Stimulated activated CD4-positive, alpha-beta T cell treated with anti-CD3 and anti-CD28 coated beads, Interleukin-1b, Interleukin-23, amount 100 ng/mL, for 4 hours (primary cell): Measurements from ENCODE around the gene RALGAPA1.
"Not testable (repeated sequence)": the region's sequence is repeated elsewhere in the genome, so short reads cannot be mapped to it uniquely, and the experiment has no call there.

ENCODE experiments used
- DNase-seq, 2 donors: peaks; one replicate each; pipeline ENCODE4 v3.0.0-alpha.2; 2020; ENCODE audit warnings: low read depth in 2 of 2

Gene RALGAPA1

DNA sequence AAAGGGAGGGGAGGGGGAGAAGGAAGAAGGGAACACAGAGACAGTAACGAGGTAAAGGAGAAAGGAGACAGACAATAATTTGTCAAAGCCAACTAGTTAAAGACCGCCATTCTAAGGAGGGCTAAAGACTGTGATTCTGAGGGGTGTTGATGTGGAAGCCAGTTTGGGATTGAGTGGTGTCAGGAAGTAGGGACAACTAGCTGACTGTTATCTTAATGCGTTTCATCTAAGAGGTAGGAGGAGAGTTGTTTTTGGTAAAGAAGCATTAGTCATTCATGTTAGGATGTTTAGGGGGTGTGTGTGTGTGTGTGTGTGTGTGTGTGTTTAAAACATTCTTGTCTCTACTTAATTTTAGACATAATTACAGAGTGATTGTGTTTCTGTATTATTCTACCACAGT, 180.1 kb downstream of the RALGAPA1 start:
- no peak for DNase-seq

DNA sequence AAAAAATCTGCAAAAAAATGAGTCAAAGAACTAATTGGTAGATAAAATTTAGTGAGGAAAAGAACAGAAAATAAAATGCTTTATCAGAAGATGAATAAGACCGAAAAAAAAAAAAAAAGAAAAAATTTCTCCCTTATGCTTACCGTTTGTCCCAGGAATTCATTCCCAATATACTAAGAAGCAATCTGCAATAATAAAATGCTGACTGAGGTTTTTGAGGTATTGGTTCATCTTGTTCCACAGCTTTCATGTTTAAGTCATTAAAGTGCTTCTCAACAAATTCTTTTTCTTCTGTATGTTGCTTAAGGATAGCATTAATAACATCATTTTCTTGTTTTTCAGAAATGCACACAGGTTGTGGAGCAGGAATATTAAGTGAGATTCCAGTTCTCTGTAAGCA, 182.1 kb downstream of the RALGAPA1 start:
- not testable (repeated sequence) for DNase-seq

DNA sequence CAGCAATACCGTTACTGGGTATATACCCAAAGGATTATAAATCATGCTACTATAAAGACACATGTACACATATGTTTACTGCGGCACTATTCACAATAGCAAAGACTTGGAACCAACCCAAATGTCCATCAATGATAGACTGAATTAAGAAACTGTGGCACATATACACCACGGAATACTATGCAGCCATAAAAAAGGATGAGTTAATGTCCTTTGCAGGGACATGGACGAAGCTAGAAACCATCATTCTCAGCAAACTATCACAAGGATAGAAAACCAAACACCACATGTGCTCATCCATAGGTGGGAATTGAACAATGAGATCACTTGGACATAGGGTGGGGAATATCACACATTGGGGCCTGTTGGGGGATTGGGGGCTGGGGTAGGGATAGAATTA, 187.1 kb downstream of the RALGAPA1 start:
- not testable (repeated sequence) for DNase-seq

DNA sequence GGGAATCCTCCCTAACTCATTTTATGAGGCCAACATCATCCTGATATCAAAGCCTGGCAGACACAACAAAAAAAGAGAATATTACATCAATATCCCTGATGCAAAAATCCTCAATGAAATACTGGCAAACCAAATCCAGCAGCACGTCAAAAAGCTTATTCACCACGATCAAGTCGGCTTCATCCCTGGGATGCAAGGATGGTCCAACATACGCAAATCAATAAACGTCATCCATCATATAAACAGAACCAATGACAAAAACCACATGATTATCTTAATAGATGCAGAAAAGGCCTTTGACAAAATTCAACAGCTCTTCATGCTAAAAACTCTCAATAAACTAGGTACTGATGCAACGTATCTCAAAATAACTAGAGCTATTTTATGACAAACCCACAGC, 189.1 kb downstream of the RALGAPA1 start:
- DNase-seq = not testable (repeated sequence)

DNA sequence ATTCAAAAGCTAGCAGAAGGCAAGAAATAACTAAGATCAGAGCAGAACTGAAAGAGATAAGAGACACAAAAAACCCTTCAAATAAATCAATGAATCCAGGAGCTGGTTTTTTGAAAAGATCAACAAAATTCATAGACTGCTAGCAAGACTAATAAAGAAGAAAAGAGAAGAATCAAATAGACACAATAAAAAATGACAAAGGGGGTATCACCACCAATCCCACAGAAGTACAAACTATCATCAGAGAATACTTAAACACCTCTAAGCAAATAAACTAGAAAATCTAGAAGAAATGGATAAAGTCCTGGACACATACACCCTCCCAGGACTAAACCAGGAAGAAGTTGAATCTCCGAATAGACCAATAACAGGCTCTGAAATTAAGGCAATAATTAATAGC, 189.6 kb downstream of the RALGAPA1 start:
- DNase-seq = not testable (repeated sequence)

DNA sequence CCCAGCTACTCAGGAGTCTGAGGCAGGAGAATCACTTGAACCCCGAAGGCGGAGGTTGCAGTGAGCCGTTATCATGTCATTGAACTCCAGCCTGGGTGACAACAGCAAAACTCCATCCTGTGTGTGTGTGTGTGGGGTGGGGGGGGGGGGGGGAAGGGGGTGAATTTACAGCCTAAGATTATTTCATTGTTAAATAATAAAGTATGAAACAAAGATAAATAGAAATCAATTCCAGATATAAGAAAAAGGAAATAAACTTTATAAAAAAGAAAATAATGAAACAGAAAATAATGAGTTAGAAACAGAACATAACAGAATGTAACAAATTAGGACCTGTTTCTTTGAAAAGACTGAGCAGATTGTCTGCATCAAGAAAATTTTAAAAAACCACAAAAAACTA, 191.6 kb downstream of the RALGAPA1 start:
- no peak for DNase-seq

DNA sequence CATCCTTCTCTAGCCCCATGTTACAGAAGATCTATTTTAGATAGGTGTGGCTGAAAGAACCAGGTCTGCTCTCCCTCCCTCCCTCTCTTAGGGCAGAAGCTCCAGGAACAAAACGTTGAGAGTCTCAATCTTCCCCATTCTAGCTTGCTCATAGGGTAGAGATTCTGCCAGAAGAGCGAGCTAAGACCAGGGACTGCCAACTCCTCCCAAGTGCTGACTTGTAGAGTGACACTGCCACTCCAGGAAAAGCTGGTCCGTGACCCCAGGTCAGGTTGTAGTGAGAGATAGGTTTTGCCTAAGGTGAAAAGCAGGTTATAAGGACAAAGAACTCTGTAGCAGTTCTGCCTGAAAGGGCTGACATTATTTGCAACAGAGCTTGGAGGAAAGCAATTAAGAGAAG, 201.7 kb downstream of the RALGAPA1 start:
- no peak for DNase-seq

DNA sequence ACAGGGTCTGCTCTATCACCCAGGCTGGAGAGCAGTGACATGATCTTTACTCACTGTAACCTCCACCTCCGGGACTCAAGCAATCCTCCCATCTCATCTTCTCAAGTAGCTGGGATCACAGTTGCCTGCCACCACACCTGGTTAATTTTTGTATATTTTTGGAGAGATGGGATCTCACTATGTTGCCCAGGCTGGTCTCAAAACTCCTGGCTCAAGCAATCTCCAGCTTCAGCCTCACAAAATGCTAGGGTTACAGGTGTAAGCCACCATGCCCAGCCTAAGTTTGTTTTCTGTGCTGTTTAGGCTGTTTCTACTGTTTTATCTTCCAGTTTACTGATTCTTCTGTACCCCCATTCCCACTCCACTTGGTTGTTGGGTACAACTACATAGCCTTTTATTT, 208.8 kb downstream of the RALGAPA1 start:
- no peak for DNase-seq

DNA sequence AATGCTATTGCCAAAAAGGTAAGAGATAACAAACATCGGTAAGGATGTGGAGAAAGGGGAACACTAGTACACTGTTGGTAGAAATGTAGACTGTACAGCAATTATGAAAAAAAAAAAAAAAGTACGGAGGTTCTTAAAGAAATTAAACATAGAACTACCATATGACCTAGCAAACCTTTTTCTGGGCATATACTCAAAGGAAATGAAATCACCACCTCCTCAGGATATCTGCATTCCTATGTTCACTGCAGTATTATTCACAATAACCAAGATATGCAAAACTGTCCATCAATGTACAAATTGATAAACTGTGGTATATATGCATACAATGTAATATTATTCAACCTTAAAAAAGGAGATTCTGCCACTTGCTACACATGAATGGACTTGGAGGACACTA, 214.5 kb downstream of the RALGAPA1 start:
- no peak for DNase-seq

DNA sequence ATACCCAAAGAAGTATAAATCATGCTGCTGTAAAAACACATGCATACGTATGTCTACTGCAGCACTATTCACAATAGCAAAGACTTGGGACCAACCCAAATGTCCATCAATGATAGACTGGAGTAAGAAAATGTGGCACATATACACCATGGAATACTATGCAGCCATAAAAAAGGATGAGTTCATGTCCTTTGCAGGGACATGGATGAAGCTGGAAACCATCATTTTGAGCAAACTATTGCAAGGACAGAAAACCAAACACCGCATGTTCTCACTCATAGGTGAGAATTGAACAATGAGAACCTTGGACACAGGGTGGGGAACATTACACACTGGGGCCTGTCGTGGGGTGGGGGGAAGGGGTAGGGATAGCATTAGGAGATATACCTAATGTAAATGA, 221.7 kb downstream of the RALGAPA1 start:
- DNase-seq = not testable (repeated sequence)

DNA sequence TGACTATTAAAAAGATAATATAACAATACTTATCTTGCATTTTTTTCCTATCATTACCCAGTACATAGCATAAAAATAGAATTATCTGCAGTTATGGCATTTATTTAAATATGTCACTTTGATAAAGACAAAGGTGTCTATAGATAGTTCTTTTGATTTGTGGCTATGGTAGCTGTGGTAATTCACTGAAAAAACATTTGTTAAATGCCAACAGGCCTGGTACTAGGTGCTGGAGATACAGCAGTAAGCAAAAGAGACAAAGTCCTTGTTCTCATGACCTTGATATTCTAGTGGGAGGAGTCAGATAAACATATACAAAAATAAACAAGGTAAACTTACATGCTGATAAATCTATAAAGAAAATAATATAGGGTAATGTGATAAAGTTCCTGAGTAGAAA, 230.5 kb downstream of the RALGAPA1 start:
- DNase-seq = no peak

DNA sequence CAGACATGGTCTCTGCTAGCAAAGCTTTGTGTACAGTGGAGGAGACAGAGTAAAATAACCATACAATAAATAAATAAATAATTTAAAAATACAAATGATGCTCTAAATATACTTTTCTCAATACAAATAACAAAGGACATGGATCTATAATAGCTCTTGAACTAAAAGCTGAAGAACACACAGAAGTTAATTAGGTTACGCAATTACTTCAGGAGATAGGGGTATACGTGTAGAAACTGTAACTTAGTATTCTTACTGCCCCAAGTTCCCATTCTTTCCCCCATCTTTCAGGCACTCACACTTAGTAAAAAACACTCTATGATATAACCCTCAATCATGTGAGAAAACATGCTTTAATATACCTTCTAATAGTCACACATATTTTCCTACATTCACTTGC, 231.0 kb downstream of the RALGAPA1 start:
- DNase-seq = no peak

DNA sequence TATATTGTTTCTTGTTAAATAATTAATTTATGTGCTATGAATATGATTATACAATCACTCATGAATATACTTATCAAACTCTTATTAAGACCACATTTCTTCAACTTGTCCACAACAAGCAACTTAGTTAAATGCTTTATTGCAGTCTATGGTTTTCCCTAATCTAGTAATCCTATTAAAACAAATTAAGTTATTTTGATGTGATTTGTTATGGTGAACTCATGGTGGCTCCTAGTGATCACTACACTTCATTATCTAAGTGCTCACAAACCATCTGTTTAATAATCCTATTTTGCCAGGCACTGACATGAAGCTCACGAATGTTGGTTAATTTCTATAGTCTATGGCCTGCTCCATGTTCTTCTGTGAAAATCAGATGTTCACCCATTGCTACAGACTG, 232.2 kb downstream of the RALGAPA1 start:
- DNase-seq = no peak

DNA sequence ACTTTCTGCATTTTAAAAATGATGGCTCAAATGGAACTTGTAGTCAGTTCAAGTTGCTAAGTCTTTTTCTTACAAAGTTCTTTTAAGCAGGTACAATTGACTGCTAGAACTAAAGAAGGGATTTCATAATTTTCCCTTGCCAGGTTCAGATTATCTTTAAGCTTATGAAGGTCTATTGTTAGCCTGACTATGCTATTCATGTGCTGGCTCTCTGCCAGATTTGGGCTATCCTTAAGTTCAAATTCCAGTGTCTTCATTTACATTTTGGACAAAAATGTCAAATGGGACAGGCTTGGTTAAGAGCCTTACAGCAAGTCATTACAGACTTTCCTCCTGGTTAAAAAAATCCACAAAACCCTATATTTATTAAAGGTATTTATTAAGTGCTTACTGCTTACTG, 232.8 kb downstream of the RALGAPA1 start:
- DNase-seq = no peak

DNA sequence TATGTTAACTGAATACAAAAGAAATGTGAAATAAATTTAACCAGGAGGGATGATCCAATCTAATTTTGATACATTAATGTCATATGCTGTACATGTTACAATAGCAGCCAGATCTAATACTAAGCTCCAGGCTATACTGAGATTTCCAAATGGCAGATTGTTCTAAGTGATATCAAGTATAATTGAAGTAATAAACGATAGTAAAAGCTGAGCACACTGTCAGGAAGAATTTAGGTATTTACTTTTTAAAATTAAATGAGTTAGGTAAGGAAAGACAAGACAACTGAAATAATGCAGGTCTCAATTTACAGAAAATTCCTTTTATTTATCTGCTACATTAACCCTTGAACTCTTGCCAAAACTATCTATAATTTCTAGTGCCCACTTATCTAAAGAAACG, 235.2 kb downstream of the RALGAPA1 start:
- DNase-seq = no peak

DNA sequence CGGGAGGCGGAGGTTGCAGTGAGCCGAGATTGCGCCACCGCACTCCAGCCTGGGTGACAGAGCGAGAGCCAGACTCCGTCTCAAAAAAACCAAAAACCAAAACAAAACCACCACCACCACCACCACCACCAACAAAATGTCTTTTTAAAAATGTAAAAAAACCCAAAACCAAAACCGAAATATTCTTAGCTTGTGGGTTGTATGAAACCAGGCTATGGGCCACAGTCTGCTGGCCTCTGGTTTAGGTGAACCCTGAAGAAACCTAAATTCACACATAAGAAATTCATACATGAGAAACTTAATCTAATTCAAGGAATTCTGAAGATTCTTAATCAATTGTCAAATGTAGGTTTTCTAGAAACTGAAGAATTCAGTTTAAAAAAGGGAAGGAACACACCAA, 237.5 kb downstream of the RALGAPA1 start:
- no peak for DNase-seq

DNA sequence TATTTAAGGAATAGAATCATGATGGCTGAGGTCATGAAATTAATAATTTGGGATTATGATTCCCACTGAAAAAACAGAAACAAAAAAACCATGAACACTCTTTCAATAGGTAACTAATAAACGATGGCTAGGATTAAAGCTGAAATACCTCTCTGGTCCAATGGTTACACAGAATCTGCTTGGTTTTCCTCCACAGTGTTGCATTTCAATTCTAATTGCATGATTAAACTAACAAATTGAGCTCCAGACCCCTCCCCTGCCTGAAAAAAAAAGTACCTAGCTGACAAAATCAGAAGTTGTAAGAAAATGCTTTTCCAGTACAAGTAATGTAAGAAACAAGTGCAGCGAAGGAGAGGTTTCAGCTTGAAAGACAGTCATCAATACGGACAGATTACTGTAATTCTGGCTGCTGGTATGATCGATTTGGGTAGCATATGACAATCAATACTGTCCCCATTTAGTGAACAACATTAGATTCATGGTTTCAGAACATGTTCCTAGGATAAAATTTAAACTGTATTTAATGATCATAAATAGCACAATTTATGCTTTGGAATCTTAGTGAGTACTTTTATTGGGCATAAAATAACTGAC, 243.1 kb downstream of the RALGAPA1 start:
- DNase-seq = no peak

DNA sequence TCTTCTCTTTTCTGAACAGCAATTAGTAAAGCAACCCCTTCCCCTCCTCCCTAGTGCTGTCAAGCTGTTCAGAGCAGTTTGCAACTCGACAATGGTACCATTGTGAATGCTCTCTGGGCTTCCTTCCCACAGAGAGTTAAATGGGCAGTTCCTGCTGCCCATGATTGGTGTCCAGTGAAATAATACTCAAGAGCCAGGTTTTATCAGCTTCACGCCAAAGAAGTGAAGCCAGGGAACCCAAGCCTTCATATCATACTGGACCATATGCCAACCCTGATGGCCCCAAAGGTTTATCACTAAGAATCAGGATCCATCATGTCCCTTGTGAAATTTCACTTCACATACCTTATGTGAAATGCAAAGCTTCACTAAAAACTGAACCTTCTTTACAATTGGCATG, 250.4 kb downstream of the RALGAPA1 start:
- DNase-seq = no peak

DNA sequence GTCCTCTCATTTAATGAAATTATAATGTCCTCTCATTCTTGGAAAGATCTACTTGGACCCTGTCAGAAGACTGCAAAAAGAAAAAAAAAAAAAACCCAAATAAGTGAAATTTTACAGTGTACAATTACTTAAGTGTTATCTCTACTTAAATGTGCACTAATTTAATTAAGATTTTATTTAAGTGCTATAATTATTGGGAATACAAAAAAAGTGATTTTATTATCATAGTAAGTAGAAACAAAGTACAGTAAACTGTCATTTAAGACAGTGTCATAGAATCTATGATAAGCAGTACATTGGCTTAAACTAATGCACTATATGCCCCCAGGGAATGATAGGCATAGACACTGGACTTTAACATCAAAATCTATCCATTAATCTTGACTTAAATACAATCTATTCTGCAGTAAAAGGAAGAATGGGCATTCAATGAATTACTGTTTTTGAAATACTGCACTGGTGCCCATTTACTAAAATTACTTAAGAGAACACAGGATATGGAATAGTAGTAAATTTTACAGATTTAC, 251.8 kb downstream of the RALGAPA1 start:
- no peak for DNase-seq

DNA sequence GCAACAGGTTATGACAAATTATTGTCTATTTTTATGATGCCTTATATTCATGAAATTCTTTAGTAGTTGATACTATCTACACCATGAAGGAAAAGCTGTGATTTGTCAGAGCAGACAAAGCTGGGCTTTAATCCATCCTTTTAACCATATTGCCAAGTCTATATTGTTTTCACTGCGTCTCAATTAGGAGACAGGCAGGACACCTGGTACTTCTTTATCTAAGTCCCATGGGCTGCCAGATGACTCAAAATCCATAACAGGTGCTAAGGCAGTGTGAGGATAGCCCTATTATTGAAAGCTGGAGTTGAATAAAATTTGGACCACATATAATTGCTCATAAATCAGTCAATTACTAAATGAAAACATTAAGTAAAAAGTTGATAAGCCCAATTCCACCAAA, 252.5 kb downstream of the RALGAPA1 start:
- no peak for DNase-seq

DNA sequence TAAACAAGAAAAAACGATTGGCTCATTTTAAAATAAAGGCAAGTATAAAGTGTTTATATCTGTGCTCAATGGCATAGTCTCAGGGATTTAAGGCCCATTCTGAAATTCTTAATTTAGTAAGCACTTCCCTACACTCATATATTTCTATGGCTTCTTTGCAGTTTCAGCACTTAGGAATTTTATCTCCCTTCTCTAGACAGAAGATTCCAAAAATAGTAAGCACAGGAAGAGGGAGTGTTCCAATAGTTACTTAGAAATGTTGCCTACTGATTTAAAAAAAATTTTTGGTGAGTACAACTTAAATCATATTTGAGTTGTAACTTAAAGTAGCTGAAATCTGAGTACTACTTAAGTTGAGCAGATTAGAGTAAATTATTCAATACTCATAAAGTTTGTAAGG, 255.3 kb downstream of the RALGAPA1 start:
- DNase-seq = no peak

DNA sequence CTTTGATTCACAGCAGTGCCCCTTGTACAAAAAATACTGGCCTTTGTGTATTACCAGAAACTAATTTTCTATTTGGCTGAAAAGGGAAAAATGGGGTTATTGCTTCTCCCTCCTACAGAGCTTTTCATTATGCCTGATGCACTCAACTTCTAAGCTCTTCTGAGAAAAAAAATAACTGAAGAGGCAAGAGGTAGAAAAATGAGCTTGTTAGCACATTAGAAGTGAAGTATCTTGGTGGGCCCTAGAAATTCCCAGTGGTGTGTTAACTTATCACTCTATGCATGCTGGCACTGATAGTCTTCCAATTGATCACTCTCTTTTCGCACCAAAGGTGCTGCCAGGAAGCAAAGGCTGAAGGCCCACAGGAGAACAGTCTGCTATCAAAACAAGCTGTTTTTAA, 258.0 kb downstream of the RALGAPA1 start:
- DNase-seq = no peak

DNA sequence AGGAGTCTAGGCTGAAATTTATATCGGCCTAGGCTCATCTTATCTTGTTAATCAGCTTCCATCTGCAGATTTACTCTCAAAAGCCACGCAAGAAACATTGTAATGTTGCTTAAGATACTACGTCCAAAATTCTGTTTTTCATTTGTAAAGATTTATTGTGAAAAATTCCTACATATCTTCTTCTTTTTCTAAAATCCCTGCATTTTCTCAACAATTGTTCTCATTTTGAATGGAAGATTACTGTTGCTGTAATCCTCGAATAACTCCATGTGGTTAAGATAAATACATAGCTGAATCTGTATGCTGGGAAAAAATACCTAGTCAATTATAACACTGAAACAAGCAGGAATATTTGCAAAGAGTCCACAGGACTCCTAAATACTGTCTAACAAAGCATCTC, 259.5 kb downstream of the RALGAPA1 start:
- DNase-seq = no peak

DNA sequence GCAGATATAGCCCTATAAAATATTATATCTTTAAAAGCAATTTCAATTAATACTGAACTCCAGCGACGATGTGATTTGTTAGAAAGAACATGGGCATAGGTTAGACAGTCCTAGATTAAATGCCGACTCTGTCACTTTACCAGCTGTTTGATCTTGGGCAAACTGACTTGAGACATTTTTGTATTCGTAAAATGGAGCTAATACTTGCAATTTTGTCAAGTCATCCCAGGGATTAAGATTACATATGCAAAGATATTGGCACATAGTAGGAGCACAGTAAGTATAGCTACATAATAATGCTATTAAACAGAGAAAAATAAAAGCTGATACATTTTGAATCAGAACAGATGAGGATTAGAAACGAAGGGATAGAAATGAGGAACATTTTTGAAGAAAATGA, 266.1 kb downstream of the RALGAPA1 start:
- no peak for DNase-seq
